ENCODE results near the gene METTL26. TPM values are rescaled to one million over a fixed set of nuclear protein-coding genes. Genes with fewer than 3 reads are reported as not detected.

The METTL26 gene
- polyA plus RNA-seq, 4 donors: 44.5 to 67.1 (median 45.4) TPM

DNA sequence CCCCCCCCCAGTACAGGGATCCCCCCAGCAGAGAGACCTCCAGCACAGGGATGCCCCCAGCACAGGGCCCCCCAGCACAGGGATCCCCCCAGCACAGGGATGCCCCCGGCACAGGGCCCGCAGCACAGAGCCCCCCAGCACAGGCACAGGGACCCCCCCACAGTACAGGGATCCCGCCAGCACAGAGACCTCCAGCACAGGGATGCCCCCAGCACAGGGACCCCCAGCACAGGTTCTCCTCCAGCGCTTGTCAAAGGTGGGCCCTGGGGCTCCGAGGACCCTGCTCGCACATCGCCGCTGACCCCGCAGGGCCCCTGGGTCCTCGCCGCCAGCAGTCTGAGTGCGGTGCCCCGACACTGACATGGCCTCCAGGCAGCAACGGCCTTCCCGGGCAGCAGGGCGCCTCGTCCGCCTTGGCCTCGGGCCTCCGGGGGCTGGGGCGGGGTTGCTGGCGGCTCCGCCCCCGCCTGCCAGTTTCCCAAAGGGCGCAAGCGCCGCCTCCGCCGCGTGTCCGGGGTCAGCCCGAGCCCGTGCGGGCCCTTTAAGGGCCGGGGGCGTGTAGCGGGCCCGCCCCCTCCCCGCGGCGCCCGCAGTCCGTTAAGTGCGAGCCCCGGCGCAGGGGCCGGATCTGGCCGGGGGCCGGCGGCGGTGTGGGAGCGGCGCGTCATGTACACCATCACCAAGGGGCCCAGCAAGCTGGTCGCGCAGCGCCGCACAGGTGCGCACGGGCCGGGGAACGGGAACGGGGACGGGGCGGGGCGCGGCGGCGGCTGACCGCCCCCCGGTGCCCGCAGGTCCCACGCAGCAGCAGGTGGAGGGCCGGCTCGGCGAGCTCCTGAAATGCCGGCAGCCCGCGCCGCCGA is 5.5 kb upstream of the METTL26 start, which contains the start of gene MCRIP2:
TSS of gene MCRIP2 (plus strand) at position 503 of the 863 bp plus-strand sequence. CDS start at position 667, 164 bp downstream.
- DNase-seq (ENCODE audit: low read depth in 4 of 4, low spot score in 3 of 4): no peak

- no peak for DNase-seq (ENCODE audit: low read depth in 4 of 4, low spot score in 3 of 4)
Measured at GRCh38 chr16:640614-641013, 4.5 kb upstream of the METTL26 start.

- DNase-seq (ENCODE audit: low read depth in 4 of 4, low spot score in 3 of 4): no peak
Measured at GRCh38 chr16:638836-639235, 2.7 kb upstream of the METTL26 start.

GRCh38 chr16:638034-638543 is 2.0 kb upstream of the METTL26 start:
- DNase-seq (ENCODE audit: low read depth in 4 of 4, low spot score in 3 of 4): no peak

DNA sequence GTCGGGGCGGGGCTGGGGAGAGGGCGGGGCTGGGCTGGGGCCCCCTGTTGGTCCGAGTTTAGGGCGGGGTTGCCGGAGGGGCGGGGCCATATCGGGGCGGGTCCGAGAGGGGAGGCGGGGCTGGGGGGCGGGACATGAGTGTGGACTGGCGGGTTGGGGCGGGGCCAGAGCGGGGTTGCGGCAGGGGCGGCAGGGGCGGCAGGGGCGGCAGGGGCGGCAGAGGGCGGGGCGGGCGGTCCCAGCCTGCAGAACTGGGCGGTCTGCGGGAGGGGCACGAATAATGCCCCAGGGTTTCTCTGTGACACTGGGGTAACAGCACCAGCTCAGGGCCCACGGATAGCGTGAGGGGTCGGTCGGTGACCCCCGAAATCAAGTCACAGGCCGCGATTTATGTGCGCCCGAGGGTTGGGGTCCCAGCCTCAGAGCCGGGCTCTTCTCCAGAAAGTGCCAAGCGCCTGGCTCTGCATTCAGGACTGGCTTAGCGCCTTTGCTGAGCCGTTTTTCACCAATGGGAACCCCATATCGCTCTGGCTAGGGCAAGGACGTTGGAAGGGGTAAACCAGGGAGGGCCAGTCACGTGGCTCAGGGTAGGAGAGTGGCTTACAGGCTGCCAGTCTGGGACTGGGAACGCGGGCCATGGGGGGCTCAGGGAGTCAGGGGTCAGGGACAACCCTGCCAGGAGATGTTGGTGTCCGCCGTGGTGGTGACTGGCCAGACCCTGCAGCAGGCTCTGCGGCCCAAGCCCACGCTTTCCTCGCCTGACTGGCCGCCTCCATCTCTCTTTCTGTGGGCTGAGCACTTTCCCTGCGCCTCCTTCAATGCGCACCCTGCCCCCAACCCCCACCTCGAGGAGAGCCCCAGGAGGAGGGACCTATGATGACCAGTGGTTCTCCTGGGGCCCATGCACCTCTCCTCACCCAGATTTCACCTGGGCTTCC is 1.2 kb upstream of the METTL26 start:
- DNase-seq (ENCODE audit: low read depth in 4 of 4, low spot score in 3 of 4): peak in 3 of 4 donors; percentile 75 to 79 (median 77)

- DNase-seq (ENCODE audit: low read depth in 4 of 4, low spot score in 3 of 4): no peak
Measured at GRCh38 chr16:635573-636205, 416 bp downstream of the METTL26 start.

DNA sequence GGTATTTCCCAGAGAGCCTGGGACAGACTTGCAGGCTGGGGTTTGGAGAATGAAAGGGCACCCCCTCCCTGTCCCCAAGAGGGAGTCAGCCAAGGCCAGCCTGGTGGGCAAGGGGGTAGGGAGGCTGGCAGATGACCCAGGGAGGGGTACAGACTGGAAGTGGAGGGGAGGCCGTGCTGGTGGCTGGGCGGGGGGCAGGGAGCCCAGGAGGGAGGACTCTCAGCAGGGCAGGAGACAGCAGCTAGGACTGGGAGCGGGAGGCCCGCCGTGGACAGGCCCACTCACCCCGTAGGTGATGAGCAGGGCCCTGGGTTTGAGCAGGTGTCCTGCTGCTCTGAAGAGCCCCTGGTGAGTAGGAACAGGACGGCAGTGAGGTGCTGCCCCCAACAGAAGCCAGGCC is 1.1 kb downstream of the METTL26 start:
- DNase-seq (ENCODE audit: low read depth in 4 of 4, low spot score in 3 of 4): no peak

- no peak for DNase-seq (ENCODE audit: low read depth in 4 of 4, low spot score in 3 of 4)
Measured at GRCh38 chr16:634051-634670, 1.9 kb downstream of the METTL26 start.

GRCh38 chr16:633336-634050 is 2.6 kb downstream of the METTL26 start:
- DNase-seq (ENCODE audit: low read depth in 4 of 4, low spot score in 3 of 4): no peak

DNA sequence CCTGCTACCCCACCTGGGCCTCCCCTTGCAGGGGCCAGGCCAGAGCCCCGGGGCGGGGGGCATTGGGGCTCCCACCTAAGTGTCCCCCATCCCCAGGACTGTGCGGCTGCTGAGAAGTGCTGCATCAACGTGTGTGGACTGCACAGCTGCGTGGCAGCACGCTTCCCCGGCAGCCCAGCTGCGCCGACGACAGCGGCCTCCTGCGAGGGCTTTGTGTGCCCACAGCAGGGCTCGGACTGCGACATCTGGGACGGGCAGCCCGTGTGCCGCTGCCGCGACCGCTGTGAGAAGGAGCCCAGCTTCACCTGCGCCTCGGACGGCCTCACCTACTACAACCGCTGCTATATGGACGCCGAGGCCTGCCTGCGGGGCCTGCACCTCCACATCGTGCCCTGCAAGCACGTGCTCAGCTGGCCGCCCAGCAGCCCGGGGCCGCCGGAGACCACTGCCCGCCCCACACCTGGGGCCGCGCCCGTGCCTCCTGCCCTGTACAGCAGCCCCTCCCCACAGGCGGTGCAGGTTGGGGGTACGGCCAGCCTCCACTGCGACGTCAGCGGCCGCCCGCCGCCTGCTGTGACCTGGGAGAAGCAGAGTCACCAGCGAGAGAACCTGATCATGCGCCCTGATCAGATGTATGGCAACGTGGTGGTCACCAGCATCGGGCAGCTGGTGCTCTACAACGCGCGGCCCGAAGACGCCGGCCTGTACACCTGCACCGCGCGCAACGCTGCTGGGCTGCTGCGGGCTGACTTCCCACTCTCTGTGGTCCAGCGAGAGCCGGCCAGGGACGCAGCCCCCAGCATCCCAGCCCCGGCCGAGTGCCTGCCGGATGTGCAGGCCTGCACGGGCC is 3.4 kb downstream of the METTL26 start:
- DNase-seq (ENCODE audit: low read depth in 4 of 4, low spot score in 3 of 4): no peak

GRCh38 chr16:631808-632358 is 4.2 kb downstream of the METTL26 start:
- DNase-seq (ENCODE audit: low read depth in 4 of 4, low spot score in 3 of 4): no peak

DNA sequence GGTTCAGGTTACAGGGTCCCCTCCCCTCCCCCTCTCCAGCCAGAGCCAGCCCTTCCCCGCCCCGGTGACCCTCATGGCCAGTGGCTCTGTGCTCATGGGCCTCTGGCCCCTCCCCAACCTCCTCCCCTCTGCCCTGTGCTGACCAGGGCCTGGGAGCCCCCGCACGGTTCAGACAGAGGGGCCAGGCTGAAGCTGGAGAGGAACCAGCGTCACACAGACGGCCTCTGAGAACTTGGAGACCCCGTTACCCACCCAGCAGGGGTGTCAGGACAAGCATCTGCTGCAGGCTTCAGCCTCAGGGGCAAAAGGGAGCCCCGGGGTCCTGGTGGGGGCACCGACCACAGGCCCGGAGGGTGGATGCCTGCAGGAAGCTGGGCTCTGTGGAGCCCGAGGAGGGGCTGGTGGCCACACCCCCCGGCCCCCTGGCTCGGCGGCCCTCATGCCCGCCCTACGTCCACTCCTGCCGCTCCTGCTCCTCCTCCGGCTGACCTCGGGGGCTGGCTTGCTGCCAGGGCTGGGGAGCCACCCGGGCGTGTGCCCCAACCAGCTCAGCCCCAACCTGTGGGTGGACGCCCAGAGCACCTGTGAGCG is 5.2 kb downstream of the METTL26 start, which contains the start of gene WFIKKN1:
TSS of gene WFIKKN1 (plus strand) at position 171 of the 591 bp plus-strand sequence. CDS start at position 440, 269 bp downstream.
- DNase-seq (ENCODE audit: low read depth in 4 of 4, low spot score in 3 of 4): no peak

DNA sequence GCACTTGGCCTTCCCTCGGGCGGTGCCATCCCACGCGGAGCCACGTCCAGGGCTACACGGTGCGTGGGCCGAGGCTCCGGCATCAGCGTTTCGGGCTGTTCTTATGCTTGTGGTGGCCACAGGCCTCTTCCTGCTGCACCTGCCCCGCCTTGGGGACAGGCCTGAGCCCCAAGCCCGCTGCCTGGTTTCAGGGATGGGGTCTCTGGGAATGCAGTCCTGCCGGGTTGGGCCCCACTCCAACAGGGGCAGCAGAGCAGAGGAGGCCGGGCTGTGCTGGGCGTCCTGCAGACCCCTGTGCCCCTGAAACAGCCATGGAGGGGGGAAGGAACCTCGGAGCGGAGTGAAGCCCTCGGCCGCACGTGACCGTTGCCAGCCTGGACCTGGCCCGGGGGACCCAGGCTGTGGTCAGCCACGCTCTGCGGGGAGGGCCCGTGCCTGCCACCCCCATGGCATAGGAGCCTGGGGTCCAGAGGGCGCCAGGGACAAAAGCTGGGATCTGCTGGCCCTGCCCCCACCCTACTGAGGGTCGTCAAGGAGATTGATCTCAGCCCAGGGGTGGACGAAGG is 5.8 kb downstream of the METTL26 start:
- DNase-seq (ENCODE audit: low read depth in 4 of 4, low spot score in 3 of 4): no peak

DNA sequence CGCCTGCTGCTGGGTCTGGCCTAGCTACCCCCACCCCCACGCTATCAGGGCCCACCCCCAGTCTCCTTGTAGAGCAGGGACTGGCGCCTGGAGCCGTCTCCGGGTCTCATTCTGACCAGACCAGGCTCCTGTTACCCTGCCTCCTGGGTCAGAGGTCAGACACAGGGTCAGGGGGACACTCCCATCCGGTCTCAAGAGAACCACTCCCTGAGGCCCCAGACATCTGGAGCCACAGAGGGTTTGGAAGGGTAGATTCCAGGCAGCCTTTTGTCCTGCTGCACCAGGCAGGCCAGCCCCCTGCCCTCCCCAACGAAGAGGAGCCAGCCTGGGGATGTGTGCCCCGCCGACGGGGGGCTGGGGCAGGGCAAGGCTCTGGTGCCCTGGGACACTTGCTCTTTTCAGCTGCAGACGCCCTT is 6.3 kb downstream of the METTL26 start:
- DNase-seq (ENCODE audit: low read depth in 4 of 4, low spot score in 3 of 4): no peak

DNA sequence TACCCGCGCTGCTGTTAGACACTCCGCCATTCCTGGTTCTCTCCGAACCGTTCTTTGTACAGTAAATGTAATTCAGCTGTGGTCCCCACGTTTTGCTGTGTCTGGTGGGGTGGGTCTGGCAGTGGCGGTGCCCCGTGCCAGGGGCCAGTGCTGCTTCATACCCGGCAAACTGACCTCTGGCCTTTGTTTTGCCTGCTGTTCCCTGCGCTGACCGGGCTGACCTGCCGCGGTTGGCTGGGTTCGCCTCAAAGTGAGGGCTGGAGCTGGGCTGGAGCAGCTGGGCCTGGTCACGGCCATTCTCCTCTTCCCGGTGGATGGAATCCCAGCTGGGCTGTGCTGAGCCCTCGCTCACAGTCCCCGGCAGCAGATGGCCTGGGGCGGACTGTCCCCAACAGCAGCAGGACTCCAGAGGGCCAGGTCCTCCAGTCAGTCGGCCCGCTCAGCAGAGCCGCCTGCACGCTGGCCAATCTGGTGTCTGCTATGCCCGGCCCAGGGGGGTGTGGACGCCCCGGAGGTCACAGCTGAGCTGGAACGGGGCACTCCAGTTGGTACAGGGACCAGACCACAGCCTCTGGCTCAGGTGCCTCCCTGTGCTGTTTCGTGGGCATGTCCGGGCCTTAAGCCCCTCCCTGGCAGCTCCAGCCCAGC is 6.8 kb downstream of the METTL26 start:
- no peak for DNase-seq (ENCODE audit: low read depth in 4 of 4, low spot score in 3 of 4)

DNA sequence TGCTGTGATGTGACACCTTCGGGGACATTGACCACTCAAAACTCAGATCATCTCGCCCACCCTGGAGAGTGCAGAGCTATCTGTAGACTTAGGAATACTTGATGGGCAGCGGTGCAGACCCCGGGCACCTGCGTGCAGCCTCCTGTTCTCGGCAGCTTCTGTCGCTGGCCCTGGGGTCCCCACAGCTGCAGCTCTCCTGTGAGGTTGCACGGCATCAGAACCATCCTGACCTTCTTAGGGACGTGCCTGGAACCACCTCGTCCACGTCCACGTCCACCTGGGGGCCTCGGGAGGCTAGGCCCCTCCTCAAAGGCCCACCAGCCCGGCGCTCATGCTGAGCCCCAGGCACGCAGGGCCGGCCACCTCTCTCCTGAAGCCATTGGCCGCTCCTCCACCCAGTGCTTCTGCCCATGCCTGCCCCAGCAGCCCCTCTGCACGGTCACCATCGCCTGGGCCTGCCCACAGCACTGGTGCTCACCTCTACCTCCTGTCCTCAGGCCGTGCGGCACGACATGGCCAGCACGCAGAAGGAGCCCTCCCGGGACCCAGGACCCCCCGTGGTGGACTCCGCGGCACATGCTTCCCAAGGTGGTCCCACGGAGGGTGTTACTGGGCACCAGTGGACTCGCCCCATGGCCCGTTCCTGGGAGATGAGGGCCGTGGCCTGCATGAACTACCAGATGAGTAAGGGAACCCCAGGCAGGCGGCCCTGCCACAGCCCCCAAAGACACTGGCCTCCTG is 7.6 kb downstream of the METTL26 start:
- no peak for DNase-seq (ENCODE audit: low read depth in 4 of 4, low spot score in 3 of 4)

Data from left renal pelvis (tissue), 4 donors.